Activated T-helper 1 cell treated with Interleukin-2 at 50 U/mL for 16 hours (primary cell): Measurements from ENCODE around the gene IBA57.

Experiments used
- DNase-seq: peaks from one replicate; pipeline ENCODE4 v3.0.0-alpha.2; 2020; ENCODE audit warnings: low read depth

The IBA57 gene

DNA sequence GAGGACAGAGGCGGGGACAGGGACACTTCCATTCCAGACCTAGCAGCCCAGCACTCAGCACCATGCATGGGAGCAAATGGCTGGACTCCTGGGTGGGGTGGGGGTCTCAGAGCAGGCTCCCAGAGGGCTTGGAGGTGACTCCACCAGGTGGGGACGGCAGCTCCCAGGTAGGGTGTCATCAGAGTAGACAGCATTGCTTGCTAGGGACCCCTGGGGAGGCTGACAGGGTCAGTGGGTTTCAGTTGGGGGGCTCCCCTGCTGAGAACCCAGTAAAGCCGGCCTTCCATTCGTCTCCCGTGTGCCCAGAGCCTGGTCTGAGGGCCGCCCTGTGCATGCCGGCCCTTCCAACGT lies 20.6 kb upstream of the IBA57 start:
- no peak for DNase-seq

DNA sequence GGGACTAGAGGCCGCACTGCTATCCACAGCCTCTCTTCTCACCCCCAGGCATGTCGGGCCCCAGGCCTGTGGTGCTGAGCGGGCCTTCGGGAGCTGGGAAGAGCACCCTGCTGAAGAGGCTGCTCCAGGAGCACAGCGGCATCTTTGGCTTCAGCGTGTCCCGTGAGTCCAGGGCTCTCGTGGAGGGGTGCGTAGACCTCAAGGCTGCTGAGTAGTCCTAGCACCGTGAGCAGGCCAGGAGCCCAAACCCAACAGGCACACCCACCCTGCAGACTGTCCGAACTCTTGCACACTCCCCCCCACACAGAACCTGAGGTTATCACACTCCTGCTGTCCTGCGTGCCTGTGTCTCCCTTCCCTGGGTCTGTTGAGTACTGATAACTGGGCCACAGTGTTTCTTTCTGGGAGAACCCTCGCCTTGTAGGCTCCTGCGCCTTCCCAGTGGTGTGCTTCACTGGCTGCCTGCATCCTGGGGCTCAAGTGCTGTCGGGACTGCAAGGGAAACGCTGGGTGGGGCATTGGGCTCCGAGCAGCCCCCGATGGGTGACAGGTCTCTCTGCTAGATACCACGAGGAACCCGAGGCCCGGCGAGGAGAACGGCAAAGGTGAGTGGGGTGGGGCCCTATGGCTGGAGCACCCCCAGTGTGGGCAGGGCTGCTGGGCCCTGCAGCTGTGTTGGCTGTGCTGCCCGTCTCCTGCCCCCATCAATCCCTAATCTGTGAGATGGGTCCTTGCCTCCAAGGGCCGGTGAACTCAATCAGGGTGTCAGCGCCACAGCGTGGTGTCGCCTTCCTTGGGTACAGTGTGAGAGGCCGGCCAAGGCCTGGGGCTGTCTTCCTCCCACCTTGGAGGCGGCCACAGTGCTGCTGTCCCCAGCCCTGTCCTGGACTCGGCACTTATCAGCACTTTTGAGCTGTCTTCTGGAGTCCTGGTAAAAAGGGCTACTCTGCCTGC lies 19.9 kb upstream of the IBA57 start:
- DNase-seq: no peak

DNA sequence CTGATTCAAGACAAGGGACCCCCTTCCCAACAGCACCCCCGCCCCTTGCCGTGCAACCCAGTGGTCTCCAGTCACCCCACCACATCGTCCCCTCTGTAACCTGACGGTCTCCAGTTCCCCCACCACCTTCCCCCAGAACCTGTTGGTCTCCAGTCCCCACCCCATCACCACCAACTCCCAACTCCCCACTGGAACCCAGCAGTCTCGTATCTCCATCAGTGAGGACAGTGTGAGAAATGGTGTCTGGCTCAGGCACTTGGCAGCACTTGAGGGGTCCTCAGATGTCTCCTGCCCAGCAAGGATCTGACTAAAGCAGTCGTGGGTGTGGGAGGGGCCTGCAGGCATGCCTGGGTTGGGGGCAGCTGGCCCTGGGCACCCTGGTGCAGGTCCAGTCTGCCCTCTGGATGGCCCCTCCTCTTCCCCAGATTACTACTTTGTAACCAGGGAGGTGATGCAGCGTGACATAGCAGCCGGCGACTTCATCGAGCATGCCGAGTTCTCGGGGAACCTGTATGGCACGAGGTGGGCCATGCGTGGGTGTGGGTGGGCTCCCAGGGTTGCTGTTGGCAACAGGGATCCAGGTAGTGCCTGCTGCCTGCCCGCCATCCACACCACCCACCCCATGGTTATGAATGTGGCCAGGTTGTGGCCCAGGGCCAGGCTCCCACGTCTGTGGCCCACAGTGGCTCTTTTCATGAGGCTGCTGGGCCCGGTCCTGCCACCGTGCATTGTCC lies 19.0 kb upstream of the IBA57 start:
- DNase-seq: no peak

DNA sequence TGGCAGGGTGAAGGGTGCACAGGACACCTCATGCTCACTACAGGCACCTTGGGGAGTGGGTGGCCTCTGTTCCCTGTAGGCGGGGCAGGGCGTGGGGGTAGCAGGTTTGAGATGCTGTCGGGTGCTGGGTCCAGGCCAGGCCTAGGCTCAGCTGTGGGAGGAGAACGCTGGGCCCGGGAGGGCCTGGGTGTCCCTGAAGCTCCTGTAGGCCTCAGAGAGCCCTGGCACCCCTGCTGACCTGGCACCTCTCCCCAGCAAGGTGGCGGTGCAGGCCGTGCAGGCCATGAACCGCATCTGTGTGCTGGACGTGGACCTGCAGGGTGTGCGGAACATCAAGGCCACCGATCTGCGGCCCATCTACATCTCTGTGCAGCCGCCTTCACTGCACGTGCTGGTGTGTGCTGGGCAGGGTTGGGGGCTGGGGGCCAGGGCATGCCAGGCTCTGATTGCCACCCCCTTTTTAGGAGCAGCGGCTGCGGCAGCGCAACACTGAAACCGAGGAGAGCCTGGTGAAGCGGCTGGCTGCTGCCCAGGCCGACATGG lies 18.4 kb upstream of the IBA57 start:
- no peak for DNase-seq

DNA sequence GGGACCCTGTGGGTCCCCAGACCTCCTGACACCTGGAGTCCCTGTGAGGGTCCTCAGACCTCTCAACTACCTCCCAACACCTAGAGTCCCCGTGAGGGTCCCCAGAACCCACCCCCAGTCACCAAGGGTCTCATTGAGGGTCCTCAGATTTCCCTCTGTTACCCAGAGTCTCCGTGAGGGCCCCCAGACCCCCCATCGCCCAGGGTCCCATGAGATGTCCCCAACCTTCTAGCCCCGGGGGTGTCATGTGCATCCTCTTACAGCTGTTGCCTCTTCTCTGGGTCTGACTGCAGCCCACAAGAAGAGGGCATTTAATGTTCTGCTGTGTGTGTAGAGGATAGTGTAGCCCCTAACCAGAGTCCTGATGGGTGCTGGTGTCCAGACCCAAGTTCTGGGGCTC lies 17.8 kb upstream of the IBA57 start:
- DNase-seq: no peak

DNA sequence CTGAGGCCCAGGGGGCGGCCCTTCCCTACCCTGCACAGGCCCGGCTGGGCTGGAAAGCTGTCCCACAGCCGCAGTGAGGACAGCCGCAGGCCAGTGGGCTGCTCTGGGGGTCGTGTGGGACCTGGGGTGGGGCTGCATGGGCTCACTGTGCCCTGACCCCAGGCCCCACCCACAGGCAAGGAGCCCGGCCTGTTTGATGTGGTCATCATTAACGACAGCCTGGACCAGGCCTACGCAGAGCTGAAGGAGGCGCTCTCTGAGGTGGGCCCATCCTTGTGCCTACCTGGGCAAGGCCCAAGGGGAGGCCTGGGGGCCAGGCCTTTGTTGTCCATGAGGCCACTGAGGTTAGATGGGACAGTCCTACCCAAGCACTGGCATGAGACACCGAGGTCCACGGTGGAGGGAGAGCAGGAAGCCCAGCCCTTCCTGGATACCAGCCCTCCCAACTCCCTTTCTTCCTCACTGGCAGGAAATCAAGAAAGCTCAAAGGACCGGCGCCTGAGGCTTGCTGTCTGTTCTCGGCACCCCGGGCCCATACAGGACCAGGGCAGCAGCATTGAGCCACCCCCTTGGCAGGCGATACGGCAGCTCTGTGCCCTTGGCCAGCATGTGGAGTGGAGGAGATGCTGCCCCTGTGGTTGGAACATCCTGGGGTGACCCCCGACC lies 17.3 kb upstream of the IBA57 start:
- no peak for DNase-seq

DNA sequence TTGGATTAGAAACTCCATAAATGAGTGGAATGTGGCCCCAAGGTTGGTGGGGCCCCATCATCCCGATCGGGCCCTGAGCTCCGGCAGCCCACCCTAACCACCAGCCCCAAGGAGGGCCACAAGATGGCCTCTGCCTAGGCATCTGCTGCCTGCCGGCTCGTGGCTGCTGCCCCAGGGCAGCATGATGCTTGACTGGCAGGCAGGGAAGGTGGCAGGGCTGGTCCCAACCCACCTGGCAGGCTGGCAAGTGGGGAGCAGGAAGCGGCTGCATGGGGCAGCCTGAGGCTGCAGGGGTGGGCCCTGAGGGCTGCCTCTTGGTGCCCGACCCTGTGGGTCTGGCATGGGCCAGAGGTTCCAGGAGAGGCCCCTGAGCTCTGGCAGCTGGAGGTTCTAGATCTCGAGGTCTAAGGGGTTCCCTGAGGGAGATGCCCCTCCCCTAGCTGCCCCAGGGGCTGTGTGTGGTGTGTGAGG lies 16.6 kb upstream of the IBA57 start:
- no peak for DNase-seq

DNA sequence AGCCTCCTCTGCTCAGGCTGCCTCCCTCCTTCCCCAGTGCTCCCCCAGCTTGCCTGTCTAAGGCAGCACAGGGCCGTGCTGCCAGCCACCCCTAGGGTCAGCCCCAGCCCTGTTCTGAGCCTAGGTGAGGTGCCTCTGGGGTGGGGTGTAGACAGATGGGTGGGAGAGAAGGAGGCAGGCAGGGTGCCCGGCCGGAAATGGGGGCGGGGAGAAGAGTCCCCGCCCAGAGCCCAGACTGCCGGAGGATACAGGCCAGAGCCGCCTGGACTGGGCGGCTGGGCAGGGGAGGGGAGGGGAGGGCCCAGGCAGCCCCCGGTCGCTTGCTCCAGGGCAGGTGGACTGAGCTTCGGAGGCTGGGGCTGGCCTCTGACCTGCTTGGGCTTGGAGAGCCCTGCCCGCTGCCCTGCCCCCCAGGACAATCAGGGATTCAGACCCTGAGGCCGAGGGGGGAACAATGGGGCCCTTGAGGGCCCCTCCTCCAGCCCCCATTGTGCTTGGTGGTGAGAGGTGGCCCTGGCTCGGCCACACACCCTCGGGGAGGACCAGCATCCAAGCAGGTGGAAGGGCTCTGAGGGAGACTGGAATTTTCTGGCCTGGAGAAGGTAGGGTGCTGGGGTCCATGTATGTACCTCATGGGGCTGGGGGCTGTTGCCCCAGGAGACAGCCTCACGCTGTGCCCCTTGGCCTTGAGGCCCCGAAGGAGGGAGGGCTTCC lies 16.0 kb upstream of the IBA57 start, which contains the start of gene GJC2:
GJC2 (plus strand) TSS at position 525 of the 714 bp plus-strand sequence. CDS start 7,829 bp downstream, outside the sequence.
- DNase-seq: no peak

DNA sequence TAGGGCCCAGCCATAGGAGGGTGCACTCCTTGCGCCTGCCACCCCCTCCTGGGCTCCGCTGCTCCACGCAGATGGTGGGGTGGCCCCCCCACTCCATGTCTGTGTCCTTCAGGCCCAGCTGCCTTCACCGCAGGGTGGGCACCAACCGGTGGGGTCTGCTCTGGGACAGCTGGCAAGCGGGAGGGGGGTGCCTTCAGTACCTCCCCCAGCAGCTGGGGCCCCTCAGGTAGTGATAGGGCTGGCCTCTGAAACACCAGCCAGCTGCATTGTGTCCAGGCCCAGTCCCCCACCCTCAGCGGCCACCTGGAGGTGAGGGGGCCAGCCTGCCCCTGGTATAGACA lies 15.5 kb upstream of the IBA57 start:
- DNase-seq: no peak

DNA sequence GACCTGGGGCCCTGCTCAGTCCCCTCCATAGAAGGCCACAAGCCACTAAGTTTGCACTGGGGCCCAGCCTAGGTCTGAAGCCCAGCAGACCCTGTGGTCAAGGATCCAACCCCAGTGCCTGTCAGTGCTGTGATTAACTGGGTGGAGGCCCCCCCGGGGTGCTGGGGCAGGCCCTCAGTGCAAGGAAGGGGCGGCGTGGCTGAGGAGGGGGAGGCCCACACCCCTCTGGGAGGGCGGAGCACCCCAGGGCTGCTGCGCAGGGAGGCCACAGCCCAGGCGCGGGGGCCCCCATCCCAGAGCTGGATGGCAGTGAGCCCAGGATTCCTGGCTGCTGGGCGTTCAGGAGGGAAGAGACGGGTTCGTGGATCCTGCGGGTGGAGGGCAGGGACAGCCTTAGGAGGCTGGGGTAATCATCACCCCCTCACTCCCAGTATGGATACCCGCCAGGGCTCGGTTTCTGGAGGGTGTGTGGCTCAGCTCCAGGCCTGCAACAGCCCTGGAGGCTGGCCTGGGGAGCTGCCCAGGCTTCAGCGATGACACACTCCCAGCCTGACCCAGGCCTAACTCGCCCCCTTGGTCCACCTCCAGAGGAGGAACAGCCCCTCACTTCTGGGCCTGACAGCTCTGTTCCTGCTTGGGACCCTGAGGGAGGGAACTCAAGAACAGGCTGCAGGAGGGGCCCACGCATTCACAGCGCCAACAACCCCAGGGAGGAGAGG lies 15.0 kb upstream of the IBA57 start:
- DNase-seq: no peak

DNA sequence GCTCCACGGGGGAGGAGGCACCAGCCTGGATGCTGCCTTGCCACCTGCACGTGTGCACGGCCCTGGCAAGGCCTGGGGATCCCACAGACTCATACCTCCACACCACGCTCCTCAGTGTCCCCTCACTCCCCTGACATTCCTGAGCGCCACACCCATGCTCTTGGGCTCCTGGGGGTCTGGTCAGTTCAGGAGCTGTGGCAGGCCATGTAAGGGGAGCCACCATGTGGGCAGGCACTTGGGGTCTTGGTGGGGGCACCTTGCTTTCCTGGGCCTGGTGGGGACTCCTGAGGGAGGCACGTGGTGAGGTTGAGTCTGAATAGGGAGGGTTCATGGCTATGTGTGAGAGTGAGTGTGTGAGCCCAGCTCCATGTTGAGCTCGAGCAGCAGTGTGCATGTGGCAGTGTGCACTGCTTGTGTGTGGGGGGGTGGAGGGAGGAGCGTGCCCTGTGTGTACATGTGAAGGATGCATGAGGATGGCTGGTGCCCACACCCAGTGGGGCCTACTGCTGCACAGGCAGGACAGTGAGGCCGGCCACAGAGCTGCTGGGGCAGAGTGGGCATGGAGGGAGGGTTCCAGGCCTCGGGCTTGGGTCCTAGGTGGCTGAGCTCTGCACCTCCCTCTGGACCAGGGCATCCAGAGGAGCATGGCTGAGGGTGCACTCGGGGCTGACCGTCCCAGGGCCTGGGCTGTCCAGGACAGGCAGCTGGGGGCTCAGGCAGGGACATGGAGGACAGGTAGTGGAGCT lies 14.3 kb upstream of the IBA57 start:
- DNase-seq: no peak

DNA sequence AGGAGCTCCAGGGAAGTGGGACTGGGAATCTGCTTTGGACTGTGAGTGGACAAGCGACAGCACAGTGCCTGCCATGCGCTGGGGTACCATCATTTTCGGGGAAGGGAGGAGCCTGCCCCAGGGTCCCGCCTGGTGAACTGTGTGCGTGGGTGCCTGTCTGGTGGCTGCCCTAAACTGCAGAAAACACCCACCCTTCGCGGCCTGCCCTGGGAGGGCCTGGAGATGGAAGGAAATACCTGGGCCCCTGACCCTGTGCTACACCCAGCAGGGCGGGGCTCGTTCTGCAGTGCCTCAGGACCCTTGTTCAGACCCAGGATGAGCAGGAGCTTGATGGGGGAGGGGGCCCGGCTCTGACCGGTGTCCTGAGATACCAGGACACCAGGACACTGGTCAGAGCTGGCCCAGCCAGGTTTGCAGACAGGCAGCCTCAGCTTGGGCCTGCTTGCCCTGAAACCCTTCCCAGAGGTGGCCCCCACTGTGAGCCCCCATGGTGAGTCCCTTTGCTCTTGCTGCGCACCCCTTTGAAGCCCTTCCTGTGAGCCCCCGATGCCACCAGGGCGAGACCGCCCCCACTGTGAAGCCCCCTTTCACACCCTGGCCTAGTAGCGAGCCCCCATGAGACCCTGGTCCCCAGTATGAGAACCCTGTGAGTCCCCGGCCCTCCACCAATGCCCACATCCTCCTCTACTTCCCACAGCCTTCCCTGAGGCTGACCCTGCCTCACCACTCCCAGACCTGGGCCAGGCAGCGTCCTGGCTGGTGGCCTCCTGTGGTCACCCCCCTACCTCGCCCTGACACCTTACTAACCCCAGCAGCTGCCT lies 13.3 kb upstream of the IBA57 start:
- no peak for DNase-seq

DNA sequence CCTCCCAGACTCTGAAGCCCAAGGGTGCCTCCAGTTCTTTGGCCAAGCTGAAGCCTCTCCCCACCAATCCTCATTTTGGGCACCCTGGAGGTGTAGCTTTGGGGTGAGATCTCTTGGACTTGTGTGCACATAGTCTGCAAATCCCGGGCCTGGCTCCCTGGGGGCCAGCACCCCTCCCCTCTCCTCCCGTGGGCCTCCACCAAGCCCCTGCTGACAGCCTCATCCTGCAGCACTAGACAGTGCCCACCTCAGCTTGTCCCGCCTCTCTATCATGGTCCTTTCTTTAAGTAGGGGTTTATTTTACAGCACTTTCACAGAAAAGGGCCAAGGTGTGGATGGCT lies 12.7 kb upstream of the IBA57 start:
- no peak for DNase-seq

DNA sequence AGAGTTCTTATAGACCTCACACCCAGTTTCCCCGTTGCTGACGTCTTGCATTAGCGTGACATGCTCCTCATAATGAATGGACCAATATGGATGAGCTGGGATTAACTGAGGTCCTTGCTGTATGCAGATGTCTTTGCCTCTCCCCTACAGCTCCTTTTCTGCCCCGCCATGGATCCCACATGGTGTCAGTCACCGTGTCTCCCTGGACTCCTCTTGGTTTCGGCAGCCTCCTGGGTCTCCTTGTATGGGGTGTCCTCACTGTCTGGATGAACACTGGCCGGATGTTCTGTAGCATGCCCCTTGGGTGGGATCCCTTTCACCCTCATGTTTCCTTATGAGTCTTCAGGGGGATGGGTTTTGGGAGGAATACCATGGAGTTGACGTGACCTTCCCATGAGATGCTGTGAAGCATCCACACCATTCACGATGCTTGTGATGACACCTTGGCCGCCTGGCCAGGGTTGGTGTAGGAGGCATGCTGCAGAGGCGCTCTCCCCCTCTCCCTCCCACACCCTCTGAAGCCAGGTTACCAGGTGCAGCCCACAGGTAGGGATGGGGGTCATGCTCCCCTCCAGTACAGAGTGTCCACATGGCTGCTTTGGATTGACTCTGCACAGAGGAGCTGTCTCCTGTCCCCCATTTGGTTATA lies 11.5 kb upstream of the IBA57 start:
- no peak for DNase-seq

DNA sequence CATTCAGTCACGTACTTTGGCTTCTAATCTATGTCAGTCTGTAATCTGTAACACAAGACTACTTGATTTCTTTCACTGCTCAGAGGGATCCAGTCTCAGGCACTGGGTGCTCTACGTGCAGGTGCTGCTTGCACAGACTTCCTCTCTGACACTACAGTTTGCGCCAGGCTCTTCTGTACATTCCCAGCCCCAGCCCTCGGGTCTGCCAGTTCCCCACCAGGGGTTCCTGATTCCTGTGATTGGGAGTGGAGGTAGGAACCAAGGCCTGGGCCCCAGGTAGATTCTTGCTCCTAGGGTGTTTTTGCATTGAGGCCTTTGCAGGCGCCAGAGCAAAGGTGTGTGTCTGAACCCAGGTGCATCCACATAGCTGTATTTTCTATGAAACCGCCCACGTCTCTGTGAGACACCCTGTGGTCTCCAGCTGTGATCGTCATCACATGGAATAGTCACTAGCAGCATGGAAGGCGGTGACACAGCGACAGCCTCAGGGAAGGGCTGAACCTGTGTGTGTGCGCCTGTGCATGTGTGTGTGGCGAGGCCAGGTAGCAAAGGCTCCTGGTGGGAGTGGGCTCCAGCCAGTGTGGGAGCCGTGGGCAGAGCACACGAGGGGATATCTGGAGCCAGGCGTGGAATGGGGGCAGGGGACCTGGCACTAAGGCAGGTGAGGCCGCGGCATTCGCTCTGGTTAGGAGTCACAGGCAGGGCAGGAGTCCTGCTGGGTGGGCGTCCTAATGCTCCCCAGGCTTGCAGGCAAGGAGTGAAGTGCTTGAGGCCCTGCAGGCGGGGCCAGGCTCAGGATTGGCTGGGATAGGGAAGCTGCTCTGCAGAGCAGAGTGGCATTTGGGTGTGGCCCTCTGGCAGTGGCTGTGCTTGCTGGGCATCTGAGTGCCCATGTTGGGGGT lies 10.7 kb upstream of the IBA57 start:
- DNase-seq: no peak

DNA sequence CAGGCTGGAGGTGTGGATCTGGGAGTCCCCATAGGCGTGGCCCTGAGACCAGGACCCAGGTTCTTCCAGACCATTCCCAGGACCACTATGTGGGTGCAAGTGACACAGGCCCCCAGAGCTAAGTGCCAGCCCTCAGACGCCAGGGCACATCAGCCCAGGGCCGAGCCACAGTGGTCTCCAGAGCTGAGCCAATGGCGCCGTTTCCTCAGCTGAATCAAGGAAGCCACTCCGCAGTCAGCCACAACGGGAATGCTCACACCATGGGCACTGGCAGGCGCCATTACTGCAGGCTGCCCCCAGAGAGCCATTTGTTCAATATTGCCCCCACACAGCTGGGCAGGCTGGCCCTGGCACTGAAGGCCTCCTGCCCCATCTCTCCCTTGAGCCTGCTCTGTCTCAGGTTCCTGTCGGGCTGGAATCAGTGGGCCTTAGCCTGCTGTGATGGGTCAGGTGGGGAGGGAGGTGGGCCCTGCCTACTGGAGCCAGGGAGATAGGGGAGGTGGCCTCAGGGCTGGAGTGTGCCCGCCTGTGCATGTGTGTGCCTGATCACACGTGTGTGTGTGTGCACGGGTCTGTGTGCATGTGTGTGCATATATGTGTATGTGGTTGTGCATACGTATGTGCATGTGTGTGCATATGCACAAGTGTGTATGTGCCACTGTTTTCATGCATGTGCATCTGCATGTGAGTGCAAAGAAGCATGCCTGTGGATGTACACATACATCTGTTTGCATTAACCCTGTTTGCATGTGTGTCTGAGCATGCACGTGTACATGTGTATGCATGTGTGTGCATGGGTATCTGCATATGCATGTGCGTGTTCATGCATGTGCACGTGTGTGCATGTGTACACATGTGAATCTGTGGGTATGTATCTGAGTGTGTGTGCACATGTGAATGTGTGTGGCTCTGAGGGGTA lies 9.7 kb upstream of the IBA57 start:
- no peak for DNase-seq

DNA sequence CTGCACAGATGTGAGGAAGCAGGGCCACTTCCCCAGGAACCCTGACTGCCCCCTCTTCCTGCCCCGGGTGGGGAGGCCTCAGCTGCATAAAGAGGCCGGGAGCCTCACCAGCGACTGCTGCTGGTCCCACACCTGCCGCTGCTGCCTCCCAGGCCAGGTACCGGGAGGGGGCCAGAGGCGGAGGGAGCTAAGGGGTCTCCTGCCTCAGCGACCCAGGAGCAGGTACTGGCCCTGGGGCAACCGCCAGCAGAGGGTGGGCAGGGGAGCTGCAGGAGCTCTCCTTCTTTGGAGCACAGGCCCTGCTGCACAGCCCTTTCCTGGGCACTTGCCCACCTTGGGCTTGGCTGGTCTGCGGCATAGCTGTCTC lies 9.1 kb upstream of the IBA57 start:
- no peak for DNase-seq
